A673 (cell line): ENCODE measurements around the gene SMARCC1.

Experiments
- CTCF ChIP-seq: fragments of 300-800, 200-600 bp; sonication (generic); conservative IDR thresholded peaks from 2 replicates; pipeline ENCODE4 v1.5.1; 2017; ENCODE audit warnings: low read depth, mild to moderate bottlenecking, antibody characterized with exemption, low read length, moderate library complexity, mixed read lengths
- EZH2 ChIP-seq: fragments of 200-600 bp; sonication (generic); IDR thresholded peaks from 2 replicates; pipeline ENCODE4 v1.6.1; 2017; ENCODE audit warnings: borderline replicate concordance, low read depth, mild to moderate bottlenecking, mixed read lengths, antibody characterized with exemption, low read length; ENCODE audit not compliant: poor library complexity, severe bottlenecking

- TF ChIP-seq CTCF (no peak), EZH2 (no peak)
Measured at GRCh38 chr3:47658444-47658843, 123.2 kb downstream of the SMARCC1 start.
